IPS-NIHi7 (cell line): ENCODE measurements around the gene DISP3.

ENCODE experiments used
- DNase-seq: peaks from one replicate; pipeline ENCODE4 v3.0.0; 2012; ENCODE audit warnings: mixed read lengths; ENCODE audit errors: extremely low spot score

The DISP3 gene

DNA sequence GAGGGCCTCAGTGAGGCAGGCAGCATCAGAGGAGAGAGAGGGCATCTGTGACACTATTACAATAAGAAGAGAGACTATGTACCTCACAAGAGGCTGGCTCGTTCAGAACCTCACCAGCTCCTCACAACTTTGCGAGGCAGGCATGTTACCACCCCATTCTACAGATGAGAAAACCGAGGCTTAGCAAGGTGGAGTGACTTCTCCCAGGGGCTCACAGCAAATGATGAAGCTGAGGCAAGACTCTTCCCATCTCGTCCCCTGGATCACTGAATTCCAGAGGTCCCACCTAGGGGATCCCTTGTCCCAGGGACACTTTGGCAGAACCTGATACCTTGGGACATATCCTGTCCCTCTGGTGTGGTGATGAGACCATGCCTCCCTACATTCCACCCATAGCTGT lies 64.4 kb downstream of the DISP3 start:
- DNase-seq, result no peak

DNA sequence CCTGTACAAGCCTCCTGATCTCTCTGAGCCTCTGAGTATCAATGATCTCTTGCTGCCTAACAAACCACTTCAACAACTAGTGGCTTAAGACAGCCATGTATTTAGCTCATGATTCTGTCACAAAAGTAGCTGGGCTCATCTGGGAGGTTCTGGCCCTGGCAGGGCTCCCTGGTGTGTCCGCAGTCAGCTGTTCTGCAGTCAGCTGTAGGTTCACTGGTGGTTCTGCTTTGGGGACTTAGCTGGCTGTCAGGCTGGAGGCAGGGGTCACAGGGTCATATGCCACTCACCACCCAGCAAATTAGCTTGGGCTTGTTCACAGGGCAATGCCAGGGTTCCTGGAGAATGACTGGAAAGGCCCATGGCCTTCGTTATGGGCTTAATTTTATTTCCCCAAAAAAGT lies 64.8 kb downstream of the DISP3 start:
- no peak for DNase-seq

DNA sequence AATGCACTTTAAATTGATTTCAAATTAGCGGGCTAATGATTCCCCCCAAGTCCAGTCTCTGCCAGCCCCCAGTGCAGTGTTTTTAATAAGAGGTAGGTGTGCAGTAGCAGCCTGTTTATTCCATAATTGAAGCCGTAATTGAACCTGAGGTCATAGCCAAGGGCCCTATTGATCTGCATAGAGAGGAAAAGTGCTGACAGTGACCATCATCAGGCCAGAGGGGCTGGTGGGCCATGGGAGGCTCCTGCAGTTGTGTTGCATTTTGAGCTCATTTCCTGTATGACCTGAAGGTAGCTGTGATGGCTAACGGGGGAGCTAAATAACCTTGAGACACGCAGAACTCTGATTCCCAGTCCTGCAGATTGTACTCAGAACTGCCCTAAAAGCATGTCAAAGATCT lies 67.5 kb downstream of the DISP3 start:
- no peak for DNase-seq

DNA sequence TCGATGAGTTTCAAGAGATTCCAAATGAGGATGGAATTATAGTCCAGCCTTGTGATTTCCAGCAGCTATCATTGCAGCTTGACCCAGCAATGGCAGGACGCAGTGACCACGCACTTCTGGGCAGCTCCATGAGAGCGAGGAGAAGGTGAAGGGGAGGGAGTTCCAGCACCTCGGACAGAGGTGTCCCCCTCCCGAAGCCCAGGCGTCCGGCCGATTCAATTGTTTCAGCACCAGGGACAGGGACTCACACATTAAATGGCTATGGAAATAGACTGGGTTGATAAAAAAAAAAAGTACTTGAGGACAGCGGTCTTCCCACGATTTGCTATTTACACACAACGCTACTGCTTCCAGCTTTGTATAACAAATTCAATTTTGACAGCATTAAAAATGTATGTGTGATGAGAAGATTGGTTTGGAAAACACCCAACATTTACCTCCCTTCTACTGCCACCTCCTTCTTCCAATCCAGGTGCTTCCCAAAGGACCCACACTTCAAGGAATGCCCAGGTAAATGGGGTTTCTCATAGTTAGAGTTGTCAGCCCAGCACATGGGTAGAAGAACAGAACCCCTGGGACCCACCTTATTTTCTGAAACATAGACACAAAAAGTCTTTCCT lies 71.8 kb downstream of the DISP3 start:
- DNase-seq, result peak; percentile 95

DNA sequence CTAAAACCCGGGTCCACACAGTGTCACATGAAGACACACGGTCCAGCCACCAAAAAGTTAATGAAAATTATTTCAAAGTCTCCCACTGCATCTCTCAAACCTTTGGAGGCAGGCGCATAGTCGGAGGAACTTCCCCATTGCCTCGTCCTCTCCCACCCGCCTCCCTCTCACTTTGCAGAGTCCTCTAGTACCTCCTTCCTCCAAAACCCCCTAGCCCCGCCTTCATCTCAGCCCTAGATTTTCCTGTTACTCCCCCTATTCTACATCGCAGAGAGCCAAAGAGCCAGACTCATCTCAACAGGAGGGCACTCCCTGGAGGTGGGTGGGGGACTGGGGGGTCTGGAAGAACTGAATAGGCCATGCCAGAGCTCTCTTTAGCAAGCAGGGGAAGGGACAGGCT lies 79.3 kb downstream of the DISP3 start:
- DNase-seq, result peak; percentile 64

DNA sequence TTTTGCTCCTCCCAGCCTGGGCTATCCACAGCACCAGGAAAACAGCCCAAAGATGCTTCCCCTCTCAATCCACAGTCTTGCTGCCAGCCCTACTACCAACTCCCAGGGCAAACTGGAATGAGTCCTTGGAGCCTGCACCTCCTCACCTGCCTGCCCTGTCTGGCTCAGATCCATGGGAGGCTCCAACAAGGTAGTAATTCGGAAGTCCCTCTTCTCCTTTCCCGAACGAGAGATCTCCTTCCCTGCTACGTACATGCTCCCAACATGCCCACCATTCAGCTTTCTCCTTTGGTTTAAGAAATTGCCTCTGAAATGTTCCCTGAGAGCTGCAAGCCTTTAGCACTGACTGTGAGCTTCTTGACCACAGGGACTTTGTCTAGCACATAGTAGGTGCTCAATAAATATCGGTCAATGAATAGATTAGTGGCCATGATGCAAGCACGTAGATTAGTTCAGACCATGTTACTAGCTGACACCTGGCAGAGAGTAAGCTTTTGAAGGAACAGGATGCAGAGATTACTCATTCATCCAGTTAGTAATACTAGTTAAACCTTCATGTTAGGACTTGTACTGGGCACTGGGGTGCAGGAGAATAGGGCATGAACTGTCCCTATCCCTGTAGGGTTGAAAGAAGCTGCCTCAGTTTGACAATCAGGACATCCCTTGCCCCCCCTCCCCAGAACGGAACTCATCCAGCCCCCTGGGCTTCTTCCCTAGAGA lies 80.1 kb downstream of the DISP3 start:
- DNase-seq, result no peak

DNA sequence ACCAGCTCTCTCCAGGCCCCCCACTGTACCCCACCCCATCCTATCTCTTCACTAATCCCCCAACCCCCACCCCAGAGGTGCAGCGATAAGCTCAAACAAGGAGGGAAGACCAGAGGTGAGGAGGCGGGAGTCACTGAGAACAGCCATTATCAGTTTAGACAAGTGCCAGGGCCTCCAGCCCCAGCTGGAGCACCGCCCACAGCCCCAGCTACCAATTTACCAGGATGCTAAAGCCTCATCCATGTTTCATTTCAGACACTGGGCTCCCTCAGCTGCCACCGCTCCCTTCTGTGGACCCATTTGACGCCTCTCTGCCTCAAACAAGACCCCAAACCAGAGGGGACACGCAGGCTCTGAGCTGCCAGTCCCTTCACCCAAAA lies 80.6 kb downstream of the DISP3 start:
- DNase-seq, result no peak

DNA sequence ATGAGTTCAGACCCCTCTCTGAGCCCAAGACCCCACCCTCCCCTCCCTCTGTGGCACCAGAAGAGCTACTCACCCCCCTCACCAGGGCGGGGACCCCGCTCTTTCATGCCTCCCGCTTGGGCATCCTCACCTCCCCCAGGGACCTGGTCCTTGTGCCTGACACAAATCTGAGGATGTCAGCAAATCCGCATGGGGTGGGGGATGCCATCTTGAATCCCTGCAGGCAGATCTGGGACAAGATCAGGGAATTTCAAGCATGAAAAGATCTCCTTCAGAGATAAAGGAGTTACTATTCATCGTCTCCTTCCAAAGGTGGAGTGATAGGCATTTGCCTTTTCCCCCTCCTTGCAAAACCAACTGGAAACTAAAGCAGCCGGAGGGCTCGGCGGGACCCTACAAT lies 81.1 kb downstream of the DISP3 start:
- no peak for DNase-seq

DNA sequence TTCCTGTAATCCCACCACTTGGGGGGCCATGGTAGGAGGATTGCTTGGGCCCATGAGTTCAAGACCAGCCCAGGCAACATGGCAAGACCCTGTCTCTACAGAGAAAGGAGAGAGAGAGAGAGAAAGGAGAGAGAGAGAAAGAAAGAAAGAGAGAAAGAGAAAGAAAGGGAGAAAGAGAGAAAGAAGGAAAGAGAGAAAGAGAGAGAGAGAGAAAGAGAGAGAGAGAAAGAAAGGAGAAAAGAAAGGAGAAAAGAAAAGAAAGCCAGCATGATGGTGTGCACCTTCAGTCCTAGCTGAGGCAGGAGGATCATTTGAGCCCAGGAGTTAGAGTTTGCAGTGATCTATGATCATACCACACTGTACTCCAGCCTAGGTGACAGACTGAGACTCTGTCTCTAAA lies 82.8 kb downstream of the DISP3 start:
- no peak for DNase-seq

DNA sequence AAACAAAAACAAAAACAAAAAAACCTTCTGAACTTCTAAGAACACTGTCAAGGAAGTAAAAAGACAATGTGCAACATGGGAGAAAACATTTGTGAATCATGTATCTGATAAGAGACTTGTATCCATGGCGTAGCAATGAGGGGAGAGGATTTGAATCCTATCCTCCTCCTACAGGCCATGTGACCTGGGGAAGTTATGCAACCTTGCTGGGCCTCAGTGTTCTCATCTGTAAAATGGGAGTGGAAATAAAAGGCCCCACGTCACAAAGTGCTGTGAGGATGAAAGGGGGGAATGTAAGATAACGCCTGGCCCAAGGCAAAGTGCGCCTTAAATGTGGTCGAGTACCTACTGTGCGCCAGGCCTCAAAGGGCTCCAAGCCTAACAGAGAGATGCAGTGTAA lies 83.7 kb downstream of the DISP3 start:
- DNase-seq, result no peak

DNA sequence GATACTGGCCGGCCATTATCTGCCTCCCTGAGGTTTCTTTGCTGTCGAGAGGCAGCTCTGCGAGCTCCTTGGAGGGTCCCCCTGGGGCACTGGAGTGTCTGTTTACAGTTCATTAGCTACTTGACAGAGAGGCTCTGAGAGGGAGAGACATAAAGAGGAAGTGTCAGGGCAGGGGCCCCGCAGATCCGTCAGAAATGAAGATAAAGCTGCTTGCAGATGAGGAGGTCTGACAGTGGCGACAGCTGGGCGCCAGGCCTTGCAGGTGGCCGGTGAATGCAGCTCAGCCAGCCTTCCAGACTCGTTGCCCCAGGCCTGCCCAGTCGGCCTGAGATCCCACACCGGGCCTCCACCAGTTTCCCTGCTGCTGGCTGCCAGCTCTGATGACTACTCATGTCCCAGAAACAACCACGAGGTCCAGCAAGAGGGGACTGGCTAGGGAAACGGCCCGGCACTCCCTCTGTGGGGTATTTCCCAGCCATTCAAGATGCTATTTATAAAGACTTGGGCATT lies 84.7 kb downstream of the DISP3 start:
- DNase-seq, result peak; percentile 66

DNA sequence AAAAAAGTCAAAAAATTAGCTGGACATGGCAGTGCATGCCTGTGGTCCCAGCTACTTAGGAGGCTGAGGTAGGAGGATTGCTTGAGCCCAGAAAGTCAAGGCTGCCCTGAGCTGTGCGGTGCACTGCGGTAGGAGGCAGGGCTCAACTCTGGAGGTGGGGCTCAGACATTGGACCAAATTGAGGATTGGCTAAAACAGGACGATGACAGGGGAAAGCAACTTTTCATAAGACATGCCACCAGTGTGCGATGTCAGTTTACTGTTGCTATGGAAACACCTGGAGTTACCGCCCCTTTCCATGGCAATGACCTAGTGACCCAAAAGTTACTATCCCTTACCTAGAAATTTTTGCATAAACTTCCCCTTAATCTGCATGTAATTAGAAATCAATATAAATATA lies 85.3 kb downstream of the DISP3 start:
- no peak for DNase-seq

DNA sequence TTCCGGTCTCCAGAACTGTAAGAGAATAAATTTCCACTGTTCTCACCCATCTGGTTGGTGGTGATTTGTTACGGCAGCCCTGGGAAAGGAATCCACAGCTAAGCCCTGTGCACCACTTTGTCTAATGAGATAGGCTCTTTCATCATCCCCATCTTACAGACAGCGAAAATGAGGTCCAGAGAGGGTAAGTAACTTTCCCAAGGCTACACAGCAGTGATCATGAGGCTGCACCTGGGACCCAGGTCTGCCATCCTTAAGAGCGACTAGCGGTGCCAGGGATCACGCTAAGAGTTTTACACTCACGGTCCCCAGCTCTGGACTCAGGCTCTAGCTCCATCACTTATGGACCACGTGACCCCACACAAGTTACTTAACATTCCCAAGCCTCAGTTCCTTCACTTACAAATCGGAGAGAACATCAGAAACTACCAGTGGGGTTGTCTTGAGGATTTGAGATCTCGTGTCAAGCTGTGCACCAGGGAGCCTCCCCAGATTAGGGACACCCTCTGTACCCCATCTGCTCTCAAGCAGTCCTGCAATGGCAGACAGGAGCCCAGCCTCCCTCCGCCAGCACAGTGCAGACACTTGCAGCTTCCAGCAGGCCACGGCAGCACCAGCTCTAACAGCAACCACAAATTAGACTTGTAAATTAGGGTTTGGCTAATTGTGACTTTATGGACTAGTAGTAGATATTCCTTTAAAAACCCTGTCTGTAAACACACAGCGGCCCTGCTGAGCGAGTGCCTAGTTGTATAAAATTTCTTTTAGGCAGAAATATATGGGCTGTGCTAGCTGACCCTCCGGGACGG lies 87.3 kb downstream of the DISP3 start:
- no peak for DNase-seq

DNA sequence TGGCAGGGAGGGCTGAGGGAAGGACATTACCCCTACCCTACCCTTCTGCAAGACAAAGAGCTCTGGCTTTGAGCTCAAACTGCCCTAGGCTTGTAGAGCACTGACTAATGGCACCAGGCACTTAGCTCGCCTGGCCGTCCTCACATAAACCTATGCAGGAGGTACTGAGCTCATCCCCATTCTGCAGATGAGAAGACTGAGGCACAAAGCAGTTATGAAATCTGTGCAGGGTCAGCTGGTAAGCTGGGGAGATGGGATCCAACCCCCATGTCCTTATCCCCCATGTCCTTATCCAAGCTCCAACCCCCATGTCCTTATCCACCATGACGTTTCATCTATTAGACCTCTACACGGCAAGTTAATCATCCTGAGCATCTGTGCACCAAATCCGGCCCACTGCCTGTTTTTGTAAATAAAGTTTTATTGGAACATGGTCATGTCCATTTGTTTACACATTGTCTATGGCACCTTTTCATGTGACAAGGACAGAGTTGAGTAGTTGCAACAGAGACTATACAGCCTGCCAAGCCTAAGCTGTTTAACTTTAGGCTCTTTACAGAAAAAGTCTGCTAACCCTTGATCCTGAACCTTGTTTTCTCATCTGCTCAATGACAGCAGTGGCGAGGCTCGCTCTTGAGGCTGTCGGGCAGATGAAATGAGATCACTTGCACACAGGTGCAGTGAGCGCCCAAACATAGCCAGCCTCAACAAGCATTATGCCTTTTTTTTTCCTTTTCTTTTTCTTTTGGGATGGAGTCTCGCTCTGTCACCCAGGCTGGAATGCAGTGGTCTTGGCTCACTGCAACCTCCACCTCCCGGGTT lies 88.5 kb downstream of the DISP3 start:
- DNase-seq, result no peak

DNA sequence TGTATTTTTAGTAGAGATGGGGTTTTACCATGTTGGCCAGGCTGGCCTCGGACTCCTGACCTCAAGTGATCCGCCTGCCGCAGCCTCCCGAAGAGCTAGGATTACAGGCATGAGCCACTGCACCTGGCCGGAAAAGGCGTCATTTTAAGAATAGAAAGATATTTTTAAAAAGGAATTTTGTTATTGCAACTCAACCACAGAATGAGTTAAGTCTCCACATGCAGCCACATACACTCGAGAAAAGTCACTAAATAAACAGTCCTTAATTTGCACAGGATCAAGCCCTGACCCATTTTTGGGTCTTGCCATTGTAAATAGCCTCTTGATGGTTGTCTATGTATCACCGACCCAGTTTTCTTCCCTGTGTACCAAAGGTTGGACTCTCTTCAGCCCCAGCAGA lies 89.7 kb downstream of the DISP3 start:
- no peak for DNase-seq

DNA sequence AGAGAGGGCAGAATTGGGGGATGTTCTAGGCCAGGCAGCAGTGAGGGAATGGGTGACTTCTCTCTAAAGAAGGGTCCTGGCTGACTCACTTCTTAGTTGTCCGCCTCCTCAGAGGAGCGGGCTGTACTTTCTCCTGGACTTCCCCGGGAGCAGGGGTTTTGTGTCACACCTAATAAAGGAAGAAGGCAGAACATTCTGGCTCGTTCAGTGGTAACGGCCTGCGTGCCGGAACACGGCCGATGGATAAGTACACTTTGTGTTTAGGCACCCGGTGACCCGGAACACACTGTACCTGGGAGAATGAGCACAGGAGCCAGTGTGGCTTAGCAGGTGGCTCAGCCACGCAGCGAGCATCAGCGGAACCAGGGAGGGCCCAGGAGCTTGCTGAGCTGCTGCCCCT lies 90.6 kb downstream of the DISP3 start:
- DNase-seq, result no peak

DNA sequence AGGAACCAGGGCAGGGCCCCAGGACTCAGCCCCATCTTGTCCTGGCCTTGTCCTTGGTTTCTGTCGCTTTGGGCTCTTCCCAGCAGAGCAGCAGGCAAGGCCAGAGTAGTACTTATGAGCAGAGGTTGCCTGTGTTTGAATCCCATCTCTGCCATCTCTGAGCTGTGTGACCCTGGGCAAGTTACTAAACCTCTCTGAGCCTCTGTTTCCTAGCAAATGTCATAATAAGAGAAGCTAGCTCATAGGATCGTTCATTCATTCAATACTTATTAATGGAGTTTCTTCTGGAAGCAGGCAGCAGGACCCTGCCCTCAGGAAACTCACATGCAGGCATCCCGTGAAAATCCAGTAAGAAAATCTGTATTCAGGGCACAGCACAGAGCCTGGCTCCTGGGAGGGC lies 91.0 kb downstream of the DISP3 start:
- DNase-seq, result no peak

DNA sequence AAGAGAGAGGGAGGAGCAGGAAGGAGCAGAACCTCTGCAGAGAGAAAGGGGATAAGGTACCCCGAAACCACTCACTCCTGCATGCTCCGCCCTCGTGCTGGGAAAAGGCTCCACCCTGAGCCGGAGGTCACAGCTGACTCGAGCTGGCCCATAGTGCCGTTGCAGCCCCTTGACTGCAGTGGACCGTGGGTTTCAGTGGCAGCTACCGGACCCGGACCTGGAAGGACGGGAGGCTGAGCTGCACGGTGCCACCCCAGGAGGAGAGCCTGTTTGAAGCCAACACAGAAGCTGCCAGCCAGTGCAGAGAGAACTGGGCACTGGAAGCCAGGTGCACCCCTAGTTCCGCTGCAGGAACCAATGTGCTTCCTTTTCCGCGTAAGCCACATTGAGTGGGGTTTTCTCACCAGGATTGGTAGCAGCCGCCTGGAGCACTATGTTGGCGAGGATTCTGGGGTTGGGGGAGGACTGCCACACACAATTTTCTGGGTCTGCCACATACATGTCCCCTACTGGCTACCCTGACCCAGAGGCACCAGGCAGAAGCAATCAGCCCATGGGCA lies 91.9 kb downstream of the DISP3 start:
- no peak for DNase-seq

DNA sequence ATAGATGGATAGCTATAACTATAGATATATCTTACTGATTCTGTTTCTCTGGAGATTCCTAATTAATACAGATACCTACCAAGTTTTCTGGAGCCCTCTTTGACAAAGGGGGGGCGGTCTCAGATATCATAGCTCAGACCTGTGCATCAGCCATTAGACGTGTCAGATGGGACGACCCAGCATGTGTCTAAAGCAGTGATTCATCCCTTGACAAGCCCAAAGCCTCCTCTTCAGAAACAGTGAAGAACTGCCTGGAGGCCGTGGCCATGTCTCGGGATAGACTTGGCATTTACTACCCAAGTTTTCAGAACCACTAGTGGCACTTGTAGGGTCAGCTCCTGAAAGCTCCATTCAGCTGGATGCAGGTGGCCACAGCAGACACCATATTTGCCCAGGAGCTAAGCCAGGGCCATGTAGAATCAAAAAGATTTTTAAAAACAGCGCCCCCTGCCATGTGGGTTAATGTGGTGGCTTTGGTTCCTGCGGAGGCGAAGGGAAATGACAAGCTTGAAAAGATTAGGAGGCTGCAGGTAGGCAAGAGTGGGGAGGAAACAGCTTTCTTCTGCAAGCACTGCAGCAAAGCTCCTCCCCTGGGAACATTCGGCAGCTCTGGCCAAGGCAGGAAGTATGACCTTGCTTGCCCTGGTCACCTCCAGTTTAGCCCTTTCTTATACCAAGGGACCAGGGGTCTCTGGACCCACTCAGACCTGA lies 93.1 kb downstream of the DISP3 start:
- peak; percentile 84 for DNase-seq

DNA sequence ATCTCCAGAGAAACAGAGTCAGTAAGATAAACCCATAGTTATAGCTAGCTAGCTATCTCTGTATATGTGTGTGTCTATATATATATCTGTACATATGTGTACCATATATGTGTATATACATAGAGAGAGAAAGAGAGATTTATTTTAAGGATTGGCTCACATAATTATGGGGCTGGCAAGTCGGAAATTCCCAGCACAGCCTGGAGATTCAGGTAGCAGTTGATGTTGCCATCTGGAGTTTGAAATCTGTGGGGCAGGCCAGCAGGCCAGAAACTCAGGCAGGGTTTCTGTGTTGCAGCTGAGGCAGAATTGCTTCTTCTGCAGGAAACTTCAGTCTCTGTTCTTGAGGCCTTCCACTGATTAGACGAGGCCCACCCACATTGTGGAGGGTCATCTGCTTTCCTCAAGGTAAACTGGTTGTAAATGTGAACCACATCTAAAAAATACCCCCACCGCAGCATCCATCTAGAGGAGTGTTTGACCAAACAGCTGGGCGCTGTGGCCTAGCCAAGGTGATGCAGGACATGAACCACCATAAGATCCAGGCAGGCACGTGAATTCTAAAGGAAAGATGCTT lies 94.2 kb downstream of the DISP3 start:
- no peak for DNase-seq

DNA sequence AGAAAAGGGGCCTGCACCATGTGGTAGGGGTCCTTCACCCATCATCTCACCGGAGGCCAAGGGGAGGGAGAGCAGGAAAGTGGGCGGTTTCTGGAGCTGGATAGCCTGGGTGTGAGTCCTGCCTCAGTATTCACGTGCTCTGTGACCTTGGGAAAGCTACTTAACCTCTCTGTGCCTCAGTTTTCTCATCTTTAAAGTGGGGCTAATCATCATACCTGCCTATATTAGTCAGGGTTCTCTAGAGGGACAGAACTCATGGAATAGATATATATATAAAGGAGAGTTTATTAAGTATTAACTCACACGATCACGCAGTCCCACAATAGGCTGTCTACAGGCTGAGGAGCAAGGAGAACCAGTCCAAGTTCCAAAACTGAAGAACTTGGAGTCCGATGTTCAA lies 96.6 kb downstream of the DISP3 start:
- no peak for DNase-seq
